Inflammatory macrophage (primary cell): Measurements from ENCODE around the gene KLF4.
"Not testable (repeated sequence)": the region's sequence is repeated elsewhere in the genome, so short reads cannot be mapped to it uniquely, and the experiment has no call there.

Source experiments
- DNase-seq, 2 donors: peaks; one replicate each; pipeline ENCODE4 v3.0.0-alpha.2; 2020 to 2022
- total RNA-seq, 18 experiments: gene quantifications; one replicate each; lab custom pipeline; 2026; ENCODE audit warnings: mixed read lengths in 6 of 18, inconsistent platforms in 2 of 18; lab: John Stamatoyannopoulos, UW

The KLF4 gene
- 4.0 to 103 (median 25.7) reads per million in 18 experiments for total RNA-seq

DNA sequence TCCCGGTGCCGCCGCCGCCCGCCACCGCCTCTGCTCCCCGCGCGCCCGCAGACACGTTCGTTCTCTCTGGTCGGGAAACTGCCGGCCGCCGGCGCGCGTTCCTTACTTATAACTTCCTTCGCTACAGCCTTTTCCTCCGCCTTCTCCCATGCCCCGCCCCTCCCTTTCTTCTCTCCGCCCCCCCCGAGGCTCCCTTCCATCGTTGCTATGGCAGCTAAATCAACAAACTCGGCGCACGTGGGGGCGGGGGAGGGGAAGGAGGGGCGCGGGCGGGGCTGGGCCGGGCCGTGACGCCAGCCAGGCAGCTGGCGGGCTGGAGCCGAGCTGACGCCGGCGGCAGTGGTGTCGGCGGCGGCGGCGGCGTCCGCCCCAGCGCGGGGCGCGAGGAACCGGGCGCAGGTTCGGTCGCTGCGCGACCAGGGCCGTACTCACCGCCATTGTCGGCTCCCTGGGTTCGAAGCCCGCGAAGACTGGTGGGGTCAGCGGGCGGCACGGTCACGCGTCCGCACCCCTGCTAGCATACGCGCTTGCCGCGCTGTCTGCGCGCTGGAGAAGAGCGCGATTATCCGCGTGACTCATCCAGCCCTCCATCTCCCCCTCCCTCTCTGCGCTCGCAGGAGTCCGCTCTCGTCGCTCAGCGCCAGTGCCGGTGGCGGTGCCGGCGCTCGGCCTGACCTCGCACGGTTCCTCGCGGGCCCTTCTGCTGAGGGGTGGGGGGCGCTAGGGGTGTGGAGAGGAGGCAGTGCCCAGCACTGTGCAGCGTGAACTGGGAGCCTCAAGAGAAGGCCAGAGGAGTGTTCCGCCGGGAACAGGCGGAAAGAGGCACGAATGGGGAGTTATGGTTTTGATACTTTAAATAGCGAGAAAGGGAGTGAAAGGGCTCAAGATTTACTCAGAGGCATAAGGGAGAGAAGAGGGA lies at the start of gene KLF4:
Gene KLF4, minus strand, starts transcription at position 83 of the 919 bp plus-strand sequence. CDS start 597 bp downstream, outside the sequence.
- DNase-seq, result peak; percentile 94 to 95

DNA sequence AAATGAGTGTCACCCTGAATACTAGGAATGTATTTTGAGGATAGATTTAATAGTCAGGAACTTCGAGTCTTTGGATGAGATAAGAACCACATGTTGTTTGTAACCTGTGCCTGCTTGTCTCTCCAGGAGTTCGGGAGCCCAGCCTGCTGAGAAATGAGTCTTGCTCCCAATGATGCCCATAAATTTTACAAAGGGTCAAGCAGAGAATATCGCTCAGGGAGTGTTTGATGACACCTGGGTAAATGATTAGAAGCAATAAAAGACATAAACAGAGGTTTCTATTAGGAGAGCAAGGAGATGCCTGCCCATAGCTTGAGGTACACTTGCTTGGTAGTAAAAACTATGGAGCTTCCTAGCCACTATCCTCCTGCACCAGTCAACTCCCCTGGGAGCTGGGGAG lies 46.9 kb upstream of the KLF4 start:
- DNase-seq, result no peak

DNA sequence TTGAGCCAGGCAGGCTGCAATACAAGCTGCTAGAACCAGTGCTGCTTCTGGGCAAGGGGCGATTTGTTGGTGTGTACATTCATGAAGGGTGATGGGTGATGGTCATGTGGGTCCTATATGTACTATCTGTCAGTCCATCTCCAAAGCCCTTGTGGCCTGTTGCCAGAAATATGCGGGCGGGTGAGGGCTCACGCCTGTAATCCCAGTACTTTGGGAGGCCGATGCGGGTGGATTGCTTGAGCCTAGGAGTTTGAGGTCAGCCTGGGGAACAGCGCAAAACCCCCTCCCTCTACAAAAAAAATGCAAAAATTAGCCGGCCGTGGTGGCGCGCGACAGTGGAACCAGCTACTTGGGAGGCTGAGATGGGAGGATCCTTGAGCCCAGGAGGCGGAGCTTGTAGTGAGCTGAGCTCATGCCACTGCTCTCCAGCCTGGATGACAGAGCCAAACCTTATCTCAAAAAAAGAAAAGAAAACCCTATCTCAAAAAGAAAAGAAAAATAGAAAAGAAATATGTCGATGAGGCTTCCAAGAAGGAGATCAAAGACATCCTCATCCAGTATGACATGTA lies 45.0 kb upstream of the KLF4 start:
- DNase-seq, result no peak

DNA sequence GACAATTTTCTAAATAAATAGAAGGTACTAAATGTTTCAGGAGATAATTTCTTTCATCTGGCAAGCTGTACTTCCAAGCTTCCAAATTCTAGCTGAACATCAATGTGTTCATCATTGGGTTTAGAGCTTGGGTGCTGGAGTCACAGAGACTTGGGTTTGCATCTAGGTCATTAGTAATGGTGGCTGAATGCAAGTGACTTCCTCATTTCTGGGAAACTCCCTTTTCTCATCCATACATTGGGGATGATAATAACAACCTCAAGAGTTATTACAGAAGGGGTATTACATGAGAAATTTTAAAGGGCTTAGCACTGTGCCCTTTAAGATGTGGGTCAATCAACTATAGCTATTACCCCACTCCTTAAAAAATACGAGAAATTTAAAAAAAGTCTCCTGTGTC lies 41.1 kb upstream of the KLF4 start:
- peak; percentile 54 to 56 for DNase-seq

- DNase-seq, result no peak
Measured at GRCh38 chr9:107528686-107529085, 39.1 kb upstream of the KLF4 start.

GRCh38 chr9:107523539-107523938 lies 34.0 kb upstream of the KLF4 start:
- DNase-seq, result no peak

DNA sequence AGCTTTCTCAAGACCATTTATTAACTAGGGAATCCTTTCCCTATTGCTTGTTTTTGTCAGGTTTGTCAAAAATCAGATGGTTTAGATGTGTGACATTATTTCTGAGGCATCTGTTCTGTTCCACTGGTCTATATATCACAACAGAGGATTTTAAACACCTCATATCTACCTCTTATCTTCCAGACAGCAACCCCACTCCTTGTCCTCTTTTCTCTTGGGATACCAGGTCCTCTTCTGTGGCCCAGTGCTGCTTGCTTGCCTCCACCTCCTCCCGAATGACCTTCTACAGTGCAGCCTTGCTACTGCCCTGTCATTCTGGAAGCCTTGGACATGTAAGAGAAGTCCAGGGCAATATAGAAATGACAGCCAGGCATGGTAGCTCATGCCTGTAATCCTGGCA lies 30.6 kb upstream of the KLF4 start:
- no peak for DNase-seq

DNA sequence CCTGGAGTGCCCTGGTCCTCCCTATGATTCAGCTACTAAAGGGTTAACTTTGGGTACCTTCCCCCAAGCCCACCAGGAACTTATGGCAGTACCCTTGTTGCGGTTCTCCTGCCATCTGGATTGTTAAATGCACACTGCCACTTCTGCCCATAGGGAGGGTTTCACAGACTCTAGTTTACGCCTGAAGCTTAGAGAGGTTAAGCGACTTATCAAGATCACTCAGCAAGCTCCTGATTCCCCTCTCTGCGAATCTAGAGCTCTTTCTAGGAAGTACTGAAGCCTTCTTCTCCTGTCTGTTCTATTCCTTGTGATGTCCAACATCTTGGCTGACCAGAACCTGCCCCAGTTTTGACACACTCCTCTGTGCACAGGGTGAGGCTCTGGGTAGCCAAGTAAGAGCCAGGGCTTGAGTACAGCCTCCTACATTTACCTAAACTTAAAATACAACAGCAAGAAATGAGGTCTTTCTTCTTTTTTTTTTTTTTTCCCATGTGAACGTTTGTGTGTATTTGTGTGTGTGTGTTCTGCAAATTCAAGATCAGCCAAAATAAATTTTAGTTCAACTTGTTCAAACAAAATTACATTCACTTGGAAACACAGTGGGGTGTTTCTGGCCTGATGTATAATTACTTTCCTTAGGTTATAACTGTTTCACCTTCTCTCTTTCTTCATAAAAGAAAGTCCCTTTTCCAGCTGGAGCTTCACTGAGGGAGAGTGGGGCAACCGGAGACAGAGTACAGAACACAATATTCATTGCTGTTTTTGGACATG lies 28.7 kb upstream of the KLF4 start:
- no peak for DNase-seq

GRCh38 chr9:107513464-107514100 lies 24.0 kb upstream of the KLF4 start:
- peak; percentile 68 to 81 for DNase-seq

DNA sequence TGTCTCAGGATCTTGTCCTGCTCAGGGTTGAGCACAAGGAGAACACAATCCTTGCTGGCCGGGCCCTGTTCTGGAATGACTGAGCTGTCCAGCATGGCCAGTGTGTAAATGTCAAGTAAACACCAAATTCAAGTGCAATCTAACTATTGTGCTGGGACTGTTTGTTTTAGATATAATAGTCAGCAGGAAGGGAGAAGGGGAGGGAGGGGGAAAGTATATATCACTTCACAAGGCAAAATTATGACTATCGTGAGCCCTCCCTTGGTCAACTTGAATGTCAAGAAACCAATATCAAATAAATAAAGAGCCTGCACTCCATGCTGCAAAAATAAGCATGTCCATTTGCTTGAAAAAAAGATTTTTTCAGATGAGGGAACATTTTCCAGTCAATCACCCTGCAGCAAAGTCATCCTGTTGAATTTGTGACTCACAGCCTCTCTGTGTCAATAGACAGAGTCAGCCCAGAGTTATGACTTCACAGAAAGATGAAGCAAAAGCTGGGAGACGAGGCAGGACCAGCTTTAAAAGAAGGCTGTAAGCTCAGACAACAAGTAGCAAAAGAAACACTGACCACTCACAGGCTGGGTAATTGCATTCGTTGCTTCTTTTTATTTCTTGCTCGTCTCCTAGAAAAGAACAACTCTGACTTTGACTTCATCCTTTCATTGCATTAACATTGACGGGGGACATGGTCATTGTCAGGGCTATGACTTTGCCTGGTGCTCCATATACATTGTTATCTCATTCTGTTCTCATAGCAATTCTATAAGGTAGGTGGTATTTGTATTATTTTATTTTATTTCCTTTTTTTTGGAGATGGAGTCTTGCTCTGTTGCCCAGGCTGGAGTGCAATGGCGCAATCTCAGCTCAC lies 15.3 kb upstream of the KLF4 start:
- DNase-seq, result peak; percentile 68 to 75

GRCh38 chr9:107502464-107502863 lies 12.9 kb upstream of the KLF4 start:
- no peak for DNase-seq

GRCh38 chr9:107500421-107501200 lies 11.0 kb upstream of the KLF4 start:
- DNase-seq, result not testable (repeated sequence)

DNA sequence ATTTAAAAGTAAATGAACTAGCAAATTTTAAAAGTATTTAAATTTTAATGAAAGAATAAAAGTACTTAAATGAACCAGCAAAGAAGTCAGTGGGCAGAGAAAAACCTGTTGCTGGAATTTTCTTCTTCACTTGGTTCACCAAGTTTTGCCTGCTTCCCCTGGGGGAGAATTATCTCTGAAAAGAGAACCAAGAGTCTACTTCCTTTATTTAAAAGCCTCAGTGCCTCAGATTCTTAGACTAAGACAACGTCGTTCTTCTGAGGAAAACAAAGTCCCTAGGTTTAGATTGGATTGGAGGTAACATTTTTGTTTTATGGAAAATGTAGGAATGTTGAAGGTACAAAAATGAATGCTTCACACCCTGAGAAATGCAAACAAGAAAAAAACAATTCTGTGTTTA lies 7.4 kb upstream of the KLF4 start:
- DNase-seq, result peak; percentile 41 to 46

- no peak for DNase-seq
Measured at GRCh38 chr9:107492381-107492970, 2.9 kb upstream of the KLF4 start.

GRCh38 chr9:107491081-107492053 lies 1.8 kb upstream of the KLF4 start:
- DNase-seq, result peak in 1 of 2 donors; percentile 3

DNA sequence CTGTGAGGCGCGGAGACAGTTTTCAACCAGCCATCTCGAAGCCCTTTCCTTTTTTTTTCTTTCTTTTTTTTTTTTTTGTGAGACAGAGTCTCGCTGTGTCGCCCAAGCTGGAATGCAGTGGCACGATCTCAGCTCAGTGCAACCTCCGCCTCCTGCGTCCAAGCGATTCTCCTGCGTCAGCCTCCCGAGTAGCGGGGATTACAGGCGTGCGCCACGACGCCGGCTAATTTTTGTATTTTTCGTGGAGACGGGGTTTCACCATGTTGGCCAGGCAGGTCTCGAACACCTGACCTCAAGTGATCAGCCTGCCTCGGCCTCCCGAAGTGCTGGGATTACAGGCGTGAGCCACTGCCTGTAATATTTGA lies 1.0 kb upstream of the KLF4 start:
- DNase-seq, result peak in 1 of 2 donors; percentile 18

DNA sequence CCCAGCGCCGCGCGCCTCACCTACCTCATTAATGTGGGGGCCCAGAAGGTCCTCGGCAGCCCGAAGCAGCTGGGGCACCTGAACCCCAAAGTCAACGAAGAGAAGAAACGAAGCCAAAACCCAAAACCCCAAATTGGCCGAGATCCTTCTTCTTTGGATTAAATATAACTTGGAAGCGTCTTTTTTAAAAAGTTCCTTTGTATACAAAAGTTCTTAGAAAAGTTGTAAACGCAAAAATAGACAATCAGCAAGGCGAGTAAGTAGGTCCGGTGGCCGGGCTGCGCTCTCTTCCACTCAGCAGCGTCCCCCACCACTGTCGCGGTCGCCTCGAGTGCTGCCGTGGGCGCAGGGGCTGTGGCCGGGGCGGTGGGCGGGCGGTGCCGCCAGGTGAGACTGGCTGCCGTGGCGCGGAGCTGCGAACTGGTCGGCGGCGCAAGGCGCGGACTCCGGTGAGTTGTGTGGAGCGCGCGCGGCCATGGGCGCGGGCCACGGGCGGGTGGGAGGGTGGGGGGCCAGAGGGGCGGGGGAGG lies 360 bp downstream of the KLF4 start:
- peak in 1 of 2 donors; percentile 13 for DNase-seq

DNA sequence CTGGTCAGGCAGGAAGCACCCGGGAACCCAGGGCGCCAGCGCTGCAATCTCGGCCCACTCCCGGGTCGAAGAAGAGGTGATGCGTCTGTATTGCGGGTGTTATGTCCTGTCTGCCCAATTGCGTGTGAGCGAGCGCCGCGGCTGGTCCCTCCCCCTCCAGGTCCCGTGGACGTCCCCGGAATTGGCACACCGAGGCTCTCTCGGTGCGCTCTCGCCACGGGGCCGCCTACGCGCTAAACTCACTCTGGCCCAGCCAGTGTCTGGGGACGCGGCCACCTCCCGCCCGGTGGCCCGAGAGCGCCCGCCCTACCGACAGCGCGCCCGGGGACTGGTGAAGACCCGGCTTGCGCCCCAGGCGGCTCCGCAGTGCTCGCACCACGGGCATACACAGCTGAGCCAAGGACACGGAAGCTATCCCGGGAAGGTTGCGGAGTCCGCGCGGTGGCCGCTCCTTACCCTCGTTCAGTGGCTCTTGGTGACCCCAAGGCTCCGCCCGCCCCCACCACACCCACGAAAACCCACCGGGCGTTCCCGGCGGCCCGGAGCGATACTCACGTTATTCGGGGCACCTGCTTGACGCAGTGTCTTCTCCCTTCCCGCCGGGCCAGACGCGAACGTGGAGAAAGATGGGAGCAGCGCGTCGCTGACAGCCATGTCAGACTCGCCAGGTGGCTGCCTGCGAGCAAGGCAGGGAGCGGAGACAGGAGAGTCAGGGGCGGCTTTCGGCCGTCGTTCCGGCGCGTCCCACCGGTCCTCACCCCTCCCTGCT lies 1.0 kb downstream of the KLF4 start:
- peak; percentile 89 for DNase-seq
